SK-N-SH (cell line): ENCODE measurements around the gene SVIL.

ENCODE experiments used
- JUND ChIP-seq: IDR thresholded peaks from 2 replicates; pipeline ENCODE4 v1.4.0; 2012
- RXRA ChIP-seq: IDR thresholded peaks from 2 replicates; pipeline ENCODE4 v1.4.0; 2012; ENCODE audit warnings: low read depth, mild to moderate bottlenecking, borderline replicate concordance
- TF ChIP-seq, protein P1 (sequence below): fragments of 200-600 bp; sonication (generic); IDR thresholded peaks from 2 replicates; pipeline ENCODE4 v1.6.1; 2017; ENCODE audit warnings: antibody characterized with exemption, mild to moderate bottlenecking, moderate library complexity

DNA sequence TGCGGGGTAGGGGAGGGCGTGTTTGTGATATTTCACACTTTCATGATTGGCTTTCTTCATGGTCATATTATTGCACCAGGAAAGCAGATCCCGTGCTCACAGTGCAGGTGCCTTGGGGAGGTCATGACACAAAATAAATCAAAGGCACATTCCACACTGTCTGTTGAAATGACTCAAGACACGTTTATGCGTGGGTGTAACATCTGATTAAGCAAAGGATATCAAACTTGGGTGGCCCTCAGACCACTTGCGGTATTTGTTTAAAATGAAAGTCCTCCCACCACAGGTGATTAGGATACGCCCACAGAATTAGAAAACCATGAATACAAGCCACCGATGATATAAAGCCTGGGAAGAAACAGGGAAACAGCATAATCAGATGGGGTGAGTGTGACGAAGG is 51.1 kb downstream of the SVIL start:
- TF ChIP-seq JUND: no peak
- TF ChIP-seq, protein P1, sequence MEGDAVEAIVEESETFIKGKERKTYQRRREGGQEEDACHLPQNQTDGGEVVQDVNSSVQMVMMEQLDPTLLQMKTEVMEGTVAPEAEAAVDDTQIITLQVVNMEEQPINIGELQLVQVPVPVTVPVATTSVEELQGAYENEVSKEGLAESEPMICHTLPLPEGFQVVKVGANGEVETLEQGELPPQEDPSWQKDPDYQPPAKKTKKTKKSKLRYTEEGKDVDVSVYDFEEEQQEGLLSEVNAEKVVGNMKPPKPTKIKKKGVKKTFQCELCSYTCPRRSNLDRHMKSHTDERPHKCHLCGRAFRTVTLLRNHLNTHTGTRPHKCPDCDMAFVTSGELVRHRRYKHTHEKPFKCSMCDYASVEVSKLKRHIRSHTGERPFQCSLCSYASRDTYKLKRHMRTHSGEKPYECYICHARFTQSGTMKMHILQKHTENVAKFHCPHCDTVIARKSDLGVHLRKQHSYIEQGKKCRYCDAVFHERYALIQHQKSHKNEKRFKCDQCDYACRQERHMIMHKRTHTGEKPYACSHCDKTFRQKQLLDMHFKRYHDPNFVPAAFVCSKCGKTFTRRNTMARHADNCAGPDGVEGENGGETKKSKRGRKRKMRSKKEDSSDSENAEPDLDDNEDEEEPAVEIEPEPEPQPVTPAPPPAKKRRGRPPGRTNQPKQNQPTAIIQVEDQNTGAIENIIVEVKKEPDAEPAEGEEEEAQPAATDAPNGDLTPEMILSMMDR: no peak
- TF ChIP-seq RXRA: no peak
